ENCODE data around the gene WDR4.
"Not testable (repeated sequence)": the region's sequence is repeated elsewhere in the genome, so short reads cannot be mapped to it uniquely, and the experiment has no call there.

WDR4 gene

DNA sequence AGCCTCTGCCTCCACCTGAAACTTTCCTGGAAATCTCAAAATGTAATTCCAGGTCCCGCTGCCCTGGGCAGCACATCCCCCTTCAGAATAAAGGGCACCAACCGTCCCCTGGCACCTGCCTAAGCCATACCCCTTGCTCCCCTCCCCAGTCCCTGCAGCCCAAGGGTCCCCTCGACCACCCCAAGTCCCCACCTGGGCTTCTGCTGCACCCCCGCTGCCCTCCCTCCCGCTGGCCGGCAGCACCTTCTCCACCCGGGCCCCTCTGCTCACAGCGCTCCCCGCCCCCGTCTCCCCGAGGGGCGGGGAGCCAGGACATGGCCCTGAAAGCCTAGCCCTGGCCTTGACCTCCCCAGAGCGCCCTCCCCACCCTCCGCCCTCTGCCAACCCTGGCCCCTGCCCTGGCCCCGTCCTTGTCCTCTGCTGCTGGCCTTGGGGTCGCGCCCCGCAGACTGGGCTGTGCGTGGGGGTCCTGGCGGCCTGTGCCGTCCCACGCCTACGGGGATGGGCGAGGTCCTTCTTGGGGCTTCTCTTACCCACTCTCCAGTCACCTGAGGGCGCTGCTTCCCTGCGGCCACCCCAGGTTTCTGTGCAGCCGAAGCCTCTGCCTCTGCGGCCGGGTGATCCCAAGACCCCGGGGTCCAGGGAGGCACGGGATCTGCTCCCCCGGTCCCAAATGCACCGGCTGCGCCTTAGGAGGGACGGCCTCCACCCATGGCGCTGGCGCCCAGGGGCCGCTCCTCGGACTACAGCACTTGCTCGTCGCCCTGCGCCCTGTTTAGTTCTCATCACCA, 41.7 kb downstream of the WDR4 start:
- no peak for DNase-seq

DNA sequence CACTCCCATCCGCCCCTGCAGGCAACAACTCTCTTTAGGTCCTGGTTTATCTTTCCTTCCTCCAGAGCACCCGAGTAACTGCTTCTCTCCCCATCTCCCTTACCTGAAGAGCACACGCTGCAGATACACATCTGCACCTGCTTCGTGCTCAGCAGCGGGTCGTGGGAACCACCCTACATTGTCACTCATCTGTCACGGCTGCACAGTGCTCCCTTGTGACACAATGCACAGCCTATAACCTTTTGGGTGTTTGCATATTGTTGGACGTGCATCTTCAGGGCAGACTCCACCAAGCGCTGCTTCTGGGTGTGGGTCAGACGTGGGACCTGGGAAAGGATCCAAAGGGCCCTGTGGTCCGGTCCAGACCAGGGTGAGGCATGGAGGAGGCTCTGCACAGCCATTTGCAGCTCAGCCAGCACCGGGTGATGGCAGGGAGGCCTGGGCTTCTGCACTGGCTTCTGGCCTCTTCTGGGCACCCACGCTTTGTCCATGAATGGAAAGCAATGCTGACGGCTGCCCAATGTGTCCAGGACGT, 42.5 kb downstream of the WDR4 start:
- no peak for DNase-seq

DNA sequence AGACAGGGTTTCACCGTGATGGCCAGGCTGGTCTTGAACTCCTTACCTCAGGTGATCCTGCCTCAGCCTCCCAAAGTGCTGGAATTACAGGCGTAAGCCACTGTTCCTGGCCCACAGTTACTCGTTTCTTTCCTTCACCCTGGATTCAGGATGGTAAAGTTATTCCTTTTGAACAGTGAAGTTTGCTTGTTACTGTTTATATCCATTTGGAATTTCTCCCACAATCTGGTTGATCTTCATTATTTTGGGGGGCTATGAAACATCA, 43.0 kb downstream of the WDR4 start:
- DNase-seq, result no peak

DNA sequence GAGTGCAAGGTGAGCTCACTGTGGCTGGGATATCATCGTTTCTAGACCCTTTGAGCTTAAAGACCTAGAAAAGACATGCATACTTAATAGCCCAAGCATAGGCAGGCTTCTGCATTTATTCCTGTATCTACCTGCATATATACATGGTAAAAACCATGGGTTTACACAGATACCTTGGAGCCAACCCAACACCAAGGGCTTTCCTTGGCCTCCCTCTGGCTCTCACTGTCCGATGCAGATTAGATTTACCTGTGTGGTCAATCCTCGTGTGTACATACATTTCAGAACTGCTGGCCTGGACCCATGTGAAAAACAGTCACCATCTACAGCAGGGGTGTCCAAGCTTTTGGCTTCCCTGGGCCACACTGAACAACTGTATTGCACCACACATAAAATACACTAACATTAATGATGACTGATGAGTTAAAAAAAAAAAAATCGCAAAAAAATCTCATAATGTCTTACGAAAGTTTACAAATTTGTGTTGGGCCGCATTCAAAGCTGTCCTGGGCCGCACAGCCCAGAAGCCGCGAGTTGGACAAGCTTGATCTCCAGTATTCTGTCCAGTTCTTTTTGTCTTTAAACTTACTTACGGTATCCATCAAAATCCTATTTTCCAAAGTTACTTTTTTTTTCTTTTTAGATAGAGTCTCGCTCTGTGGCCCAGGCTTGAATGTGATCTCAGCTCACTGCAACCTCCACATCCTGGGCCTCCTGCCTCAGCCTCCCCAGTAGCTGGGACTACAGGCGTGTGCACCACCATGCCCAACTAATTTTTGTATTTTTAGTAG, 43.5 kb downstream of the WDR4 start:
- DNase-seq, result no peak

DNA sequence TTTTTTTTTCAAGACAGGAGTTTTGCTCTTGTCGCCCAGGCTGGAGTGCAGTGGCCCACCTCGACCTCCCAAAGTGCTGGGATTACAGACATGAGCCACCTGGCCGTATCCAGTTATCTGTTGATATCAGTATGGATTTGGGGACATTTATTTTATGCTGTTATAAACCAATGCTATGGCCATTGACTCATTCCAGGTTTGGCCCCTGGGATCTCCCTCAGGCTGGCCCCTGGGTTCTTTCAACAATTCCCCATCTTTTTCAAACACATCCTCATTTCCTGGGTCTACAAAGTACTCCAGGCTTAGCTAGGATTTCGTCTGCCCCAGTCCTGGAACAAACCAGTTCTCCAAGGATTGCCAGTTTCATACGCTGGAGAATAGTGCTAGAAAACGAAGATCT, 44.1 kb downstream of the WDR4 start:
- DNase-seq, result no peak

DNA sequence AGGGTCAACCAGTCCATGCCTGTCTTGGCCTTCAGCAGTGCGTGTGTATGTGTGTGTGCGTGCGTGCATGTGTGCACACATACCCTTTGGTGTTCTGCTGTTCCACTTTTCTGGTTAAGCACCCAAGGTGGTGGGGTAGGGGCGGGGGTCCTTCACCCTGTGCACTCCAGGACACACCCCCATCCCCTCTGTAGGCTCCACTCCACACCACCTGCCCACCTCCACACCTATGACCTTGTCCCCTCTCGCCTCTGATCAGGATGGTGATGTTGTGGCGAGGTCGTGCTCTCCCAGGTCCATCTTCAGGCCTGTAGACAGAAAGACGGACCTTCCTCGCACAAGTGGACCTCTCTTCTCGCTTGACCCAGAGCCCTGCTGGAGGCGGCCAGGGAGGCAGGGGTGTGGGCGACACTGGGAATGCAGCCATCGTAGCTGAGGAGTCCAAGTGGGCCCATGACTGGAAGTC, 44.6 kb downstream of the WDR4 start:
- no peak for DNase-seq

DNA sequence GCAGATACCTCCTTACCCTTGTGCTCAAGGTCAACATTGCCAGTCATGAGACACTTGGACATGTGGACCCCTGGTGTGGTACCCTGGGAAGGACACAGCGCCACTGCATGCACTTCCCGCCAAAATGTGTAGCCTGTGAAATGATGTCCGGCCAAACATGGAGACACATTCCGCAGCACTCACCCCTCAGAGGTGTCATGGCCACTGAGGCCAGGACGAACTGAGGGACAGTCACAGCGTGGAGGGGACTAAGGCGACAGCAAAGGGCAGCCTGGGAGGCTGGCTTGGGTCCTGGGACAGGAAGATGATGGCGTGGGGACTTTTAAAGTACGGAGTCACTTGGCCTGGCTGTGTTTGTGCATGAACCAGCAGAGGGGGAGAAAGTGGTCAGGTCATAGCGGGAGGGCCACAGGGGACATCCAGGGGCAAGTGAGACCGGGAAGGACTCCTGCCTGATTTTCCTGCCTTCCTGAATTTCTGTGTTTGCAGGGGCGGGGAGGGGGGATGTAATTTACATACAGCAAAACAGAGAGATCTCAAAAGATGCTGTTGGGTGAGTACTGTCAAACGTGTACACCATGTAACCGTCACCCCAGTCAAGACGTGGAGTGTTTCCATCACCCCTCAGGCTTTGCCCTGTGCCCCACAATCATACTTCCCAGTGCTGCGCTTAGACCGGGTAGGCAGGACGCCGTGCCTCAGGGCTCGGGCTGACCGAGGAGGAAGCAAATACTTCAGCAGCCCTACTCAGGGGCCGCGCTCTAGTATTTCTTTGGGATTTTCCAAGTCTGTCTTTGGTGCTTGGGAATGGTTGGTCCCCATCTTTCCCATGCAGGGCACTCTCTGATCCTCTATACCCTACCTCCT, 45.2 kb downstream of the WDR4 start:
- no peak for DNase-seq

DNA sequence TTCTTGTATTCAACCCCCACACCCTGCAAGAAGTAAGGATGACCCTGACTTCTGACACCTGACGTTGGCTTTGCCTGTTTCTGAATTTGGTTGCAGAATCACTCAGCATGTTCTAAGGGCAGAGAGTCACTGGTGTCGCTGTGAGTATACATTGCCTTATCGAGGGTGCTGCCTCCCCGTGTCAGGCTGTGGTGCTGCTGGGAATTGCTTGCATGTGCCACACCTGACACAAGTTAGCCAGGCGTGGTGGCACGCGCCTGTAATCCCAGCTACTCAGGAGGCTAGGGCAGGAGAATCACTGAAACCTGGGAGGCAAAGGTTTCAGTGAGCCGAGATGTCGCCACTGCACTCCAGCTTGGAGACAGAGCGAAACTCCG, 45.9 kb downstream of the WDR4 start:
- DNase-seq, result peak; percentile 61

DNA sequence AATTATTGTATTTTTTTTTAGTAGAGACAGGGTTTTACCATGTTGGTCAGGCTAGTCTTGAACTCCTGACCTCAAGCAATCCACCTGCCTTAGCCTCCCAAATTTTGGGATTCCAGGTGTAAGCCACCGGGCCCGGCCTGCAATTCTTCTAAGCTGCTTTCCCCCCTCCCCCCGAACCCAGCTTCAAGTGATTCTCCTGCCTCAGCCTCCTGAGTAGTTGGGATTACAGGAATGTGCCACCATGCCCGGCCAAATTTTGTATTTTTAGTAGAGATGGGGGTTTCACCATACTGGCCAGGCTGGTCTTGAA, 47.1 kb downstream of the WDR4 start:
- not testable (repeated sequence) for DNase-seq

DNA sequence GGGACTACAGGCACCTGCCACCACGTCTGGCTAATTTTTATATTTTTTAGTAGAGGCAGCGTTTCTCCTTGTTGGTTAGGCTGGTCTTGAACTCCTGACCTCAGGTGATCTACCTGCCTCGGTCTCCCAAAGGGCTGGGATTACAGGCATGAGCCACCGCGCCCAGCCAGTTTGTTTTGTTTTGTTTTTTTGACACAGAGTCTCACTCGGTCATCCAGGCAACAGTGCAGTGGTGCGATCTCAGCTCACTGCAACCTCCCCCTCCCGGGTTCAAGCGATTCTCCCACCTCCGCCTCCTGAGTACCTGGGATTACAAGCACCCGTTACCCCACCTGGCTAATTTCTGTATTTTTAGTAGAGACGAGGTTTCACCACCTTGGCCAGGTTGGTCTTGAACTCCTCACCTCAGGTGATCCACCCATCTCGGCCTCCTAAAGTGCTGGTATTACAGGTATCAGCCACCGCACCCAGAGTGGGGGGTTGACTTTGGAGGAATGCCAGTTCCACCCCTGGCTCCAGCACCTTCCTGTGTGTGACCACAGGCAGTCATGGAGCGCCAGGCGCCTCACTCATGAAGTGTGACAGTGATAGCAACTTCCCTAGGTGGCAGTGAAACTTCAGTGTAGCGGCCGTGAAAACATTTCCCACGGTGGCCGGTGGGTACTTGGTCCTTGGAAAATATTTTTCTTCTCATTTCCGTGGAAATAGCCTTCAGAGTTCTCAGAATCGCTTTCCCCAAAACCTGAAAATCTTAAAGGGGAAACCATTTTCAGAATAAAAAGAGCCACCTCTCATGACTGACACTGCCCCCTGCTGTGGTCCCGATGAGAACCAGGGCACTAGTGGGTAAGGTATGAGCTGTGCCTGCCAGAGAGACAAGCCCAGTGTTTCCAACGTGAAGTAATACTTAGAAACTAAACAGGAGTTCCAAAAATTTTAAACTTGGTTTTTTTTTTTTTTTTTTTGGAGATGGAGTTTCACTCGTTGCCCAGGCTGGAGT, 48.6 kb downstream of the WDR4 start:
- no peak for DNase-seq

DNA sequence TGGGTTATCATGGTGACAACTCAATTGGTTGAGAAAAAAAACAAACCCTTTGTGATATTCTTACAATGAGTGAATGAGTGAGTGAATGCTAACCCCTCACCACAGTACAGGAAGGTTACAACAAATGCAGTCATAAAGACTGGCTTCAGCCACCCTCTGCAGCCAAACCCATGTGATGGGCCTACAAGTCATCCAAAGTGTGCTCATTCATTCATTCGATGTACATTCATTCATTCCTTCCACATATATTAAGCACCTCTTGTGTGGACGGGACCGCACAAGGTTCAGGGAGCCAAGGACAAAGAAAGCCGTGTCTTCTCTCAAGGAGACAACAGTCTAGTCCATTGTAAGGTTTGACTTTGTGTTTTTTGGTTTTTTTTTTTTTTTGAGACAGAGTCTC, 49.4 kb downstream of the WDR4 start:
- no peak for DNase-seq

DNA sequence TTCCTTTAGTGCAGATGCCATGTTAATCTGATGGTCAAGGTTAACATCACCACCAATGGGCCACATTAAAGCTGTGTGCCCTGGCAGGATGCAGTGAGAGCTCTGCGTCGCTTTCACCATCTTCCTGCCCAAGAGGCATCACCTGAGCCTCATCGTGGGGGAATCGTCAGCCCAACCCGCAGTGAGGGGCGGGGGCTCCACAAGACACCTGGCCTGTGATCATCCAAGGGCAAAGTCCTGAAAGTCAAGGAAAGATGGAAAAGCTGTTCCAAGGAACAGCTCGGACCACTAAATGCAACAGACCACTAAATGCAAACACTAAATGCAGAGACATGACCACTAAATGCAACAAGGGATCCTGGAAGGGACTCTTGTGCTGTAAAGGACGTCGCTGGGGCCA, 49.9 kb downstream of the WDR4 start:
- no peak for DNase-seq

DNA sequence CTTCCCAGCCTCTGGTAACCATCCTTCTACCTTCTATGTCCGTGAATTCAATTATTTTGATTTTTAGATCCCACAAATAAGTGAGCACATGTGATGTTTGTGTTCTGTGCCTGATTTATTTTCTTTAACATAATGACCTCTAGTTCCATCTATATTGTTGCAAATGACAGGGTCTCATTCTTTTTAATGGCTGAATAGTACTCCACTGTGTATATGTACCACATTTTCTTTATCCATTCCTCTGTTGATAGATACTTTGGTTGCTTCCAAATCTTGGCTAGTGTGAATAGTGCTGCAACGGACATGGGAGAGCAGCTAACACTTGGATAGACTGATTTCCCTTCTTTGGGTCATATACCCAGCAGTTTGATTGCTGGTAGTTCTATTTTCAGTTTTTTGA, 51.8 kb downstream of the WDR4 start:
- DNase-seq, result no peak

DNA sequence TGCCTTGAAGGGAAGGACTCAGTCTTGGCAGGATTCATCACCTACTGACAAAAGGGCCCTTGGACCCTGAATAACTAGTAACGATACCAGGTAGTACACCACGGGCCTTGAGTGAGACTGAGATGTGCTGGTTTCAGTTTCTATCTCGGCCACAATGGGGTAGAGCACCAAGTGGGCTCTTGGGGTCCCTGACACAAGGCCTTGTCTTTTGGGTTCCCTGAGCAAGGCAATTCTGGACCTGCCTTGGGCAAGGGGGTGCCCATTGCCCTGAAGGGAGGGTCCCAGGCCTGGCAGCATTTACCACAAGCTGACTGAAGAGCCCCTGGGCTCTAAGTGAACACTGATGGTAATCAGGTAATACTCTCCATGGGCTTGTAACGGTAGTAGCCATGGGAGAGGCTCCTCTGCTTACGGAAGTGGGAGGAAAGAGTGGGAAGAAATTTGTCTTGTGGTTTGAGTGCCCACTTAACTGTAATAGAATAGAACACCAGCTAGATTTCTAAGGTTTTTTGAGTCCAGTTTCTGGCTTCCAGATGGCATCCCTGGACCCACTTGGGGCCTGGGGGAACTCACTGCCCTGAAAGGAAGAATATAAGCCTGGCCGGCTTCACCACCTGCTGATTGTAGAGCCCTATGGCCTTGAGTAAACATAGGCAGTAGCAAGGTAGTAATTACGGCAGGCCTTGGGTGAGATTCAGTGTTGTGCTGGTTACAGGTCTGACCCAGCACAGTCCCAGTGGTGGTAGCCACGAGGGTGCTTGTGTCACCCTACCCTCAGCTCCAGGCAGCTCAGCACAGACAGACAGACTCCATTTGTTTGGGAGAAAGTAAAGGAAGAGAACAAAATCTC, 58.5 kb downstream of the WDR4 start:
- no peak for DNase-seq

DNA sequence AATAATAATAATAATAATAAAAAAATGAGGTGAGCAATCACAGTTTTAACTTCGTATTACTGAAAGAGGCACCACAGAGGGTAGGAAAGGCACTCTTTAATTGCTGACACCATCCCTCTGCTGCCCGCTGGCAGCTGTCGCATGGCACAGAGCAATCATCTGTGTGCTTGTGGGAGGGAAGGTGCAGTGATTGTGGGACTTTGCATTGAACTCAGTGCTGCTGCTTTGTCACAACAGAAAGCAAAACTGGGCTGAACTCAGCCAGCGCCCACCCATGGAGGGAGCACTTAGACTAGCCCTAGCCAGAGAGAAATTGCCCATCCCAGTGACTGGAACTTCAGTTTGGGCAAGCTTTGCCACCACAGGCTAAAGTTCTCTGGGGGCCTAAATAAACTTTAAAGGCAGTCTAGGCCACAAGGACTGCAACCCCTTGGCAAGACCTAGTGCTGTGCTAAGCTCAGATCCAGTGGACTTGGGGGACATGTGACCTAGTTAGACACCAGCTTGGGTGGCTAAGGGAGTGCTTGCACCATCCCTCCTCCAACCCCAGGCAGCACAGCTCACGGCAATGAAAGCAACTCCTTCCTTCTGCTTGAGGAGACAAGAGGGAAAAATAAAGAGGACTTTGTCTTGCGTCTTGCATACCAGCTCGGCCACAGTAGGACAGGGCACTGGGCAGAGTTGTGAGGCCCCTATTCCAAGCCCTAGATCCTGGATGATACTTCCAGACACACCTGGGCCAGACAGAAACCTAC, 59.3 kb downstream of the WDR4 start:
- DNase-seq, result no peak

DNA sequence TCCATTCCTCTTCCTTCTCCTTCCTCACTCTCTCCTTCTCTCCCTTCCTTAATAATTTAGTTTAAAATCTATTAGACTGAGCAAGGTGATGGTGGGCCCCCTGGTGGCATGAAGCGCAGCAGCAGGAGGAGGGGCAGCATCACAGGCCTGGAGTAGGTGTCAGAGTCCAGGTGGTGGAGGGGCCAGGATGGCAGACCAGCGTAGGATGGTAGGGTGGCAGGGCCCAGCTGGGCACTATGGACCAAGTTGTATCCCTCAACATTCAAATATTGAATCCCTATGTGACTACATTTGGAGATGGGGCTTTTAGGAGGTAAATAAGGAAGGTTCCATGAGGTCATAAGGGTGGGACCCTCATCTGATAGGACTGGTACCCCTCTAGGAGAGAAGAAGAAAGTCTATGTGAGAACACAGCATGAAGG, 61.0 kb downstream of the WDR4 start:
- DNase-seq, result peak; percentile 35

DNA sequence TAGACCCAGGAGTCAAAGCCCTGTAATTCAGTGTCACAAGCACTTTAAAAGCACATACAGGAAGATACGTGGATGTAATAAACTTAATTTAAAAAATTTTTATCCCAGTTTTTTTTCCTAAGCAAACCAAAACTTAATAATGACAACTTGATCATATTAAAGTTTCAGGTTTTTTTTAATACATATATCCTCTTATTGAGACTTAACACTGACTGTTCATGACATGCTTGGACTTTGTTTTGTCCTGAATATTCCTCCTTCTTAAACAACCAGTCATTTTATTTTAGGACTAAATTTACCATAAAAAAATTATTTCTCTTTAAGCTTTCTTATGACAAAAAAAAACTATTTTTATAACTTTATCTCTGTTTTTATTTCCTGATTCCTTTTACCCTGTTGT, 64.1 kb downstream of the WDR4 start:
- DNase-seq, result no peak

DNA sequence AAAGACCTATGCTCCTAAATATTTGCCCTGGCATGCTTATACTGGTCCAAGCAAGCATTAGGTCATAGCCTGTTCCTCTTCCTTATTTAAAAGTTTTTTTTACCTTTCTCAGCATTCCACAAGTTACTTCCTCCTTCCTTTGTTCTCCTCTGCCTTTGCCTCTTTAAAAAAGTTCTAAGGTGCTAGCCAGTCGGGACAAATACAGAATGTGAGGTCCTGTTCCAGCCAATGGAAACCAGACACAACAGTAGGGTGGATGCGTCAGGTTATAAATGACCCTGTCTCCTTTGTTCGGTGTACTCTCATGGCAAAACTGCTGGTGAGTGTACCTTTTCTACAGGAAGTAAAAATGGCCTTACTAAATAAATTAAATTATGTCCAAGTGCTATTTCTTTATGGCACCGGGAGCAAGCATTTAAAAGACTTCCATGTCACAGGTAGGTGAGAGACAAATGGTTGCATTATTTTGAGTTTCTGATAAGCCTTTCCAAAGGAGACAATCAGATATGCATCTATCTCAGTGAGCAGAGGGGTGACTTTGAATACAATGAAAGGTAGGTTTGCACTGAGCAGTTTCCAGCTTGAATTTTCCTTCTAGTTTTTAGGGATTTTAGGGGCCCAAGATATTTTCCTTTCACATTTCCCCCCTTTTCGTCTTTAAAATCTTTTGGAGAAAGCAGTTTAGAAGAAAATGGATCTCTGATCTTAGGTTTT, 66.7 kb downstream of the WDR4 start:
- not testable (repeated sequence) for DNase-seq

DNA sequence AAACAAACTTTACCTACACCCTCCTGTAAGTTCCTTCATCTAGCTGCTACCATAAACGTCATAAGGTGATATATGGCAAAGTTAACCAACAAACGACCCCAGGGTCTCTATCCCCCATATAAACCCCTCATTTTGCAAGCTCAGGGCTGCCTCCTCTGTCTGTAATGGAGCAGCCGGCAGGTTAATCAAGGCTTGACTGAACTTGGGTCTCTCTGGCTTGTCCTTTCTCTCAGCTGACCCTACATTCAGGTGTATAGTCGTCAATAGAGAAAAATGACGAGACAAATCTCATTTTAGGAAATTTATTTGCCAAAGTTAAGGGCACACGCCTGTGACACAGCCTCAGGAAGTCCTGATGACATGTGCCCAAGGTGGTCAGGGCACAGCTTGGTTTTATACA, 67.4 kb downstream of the WDR4 start:
- no peak for DNase-seq

All from NCI-H526 treated with DMSO at 0.1 percent for 48 hours (cell line).